ENCODE data around the gene SCARB1. TPM values are rescaled to one million over a fixed set of nuclear protein-coding genes. Genes with fewer than 3 reads are reported as not detected.

Gene SCARB1
- polyA plus RNA-seq, 2 donors = 7.4 to 8.6 TPM

GRCh38 chr12:124790650-124791400 lies 72.8 kb downstream of the SCARB1 start:
- WGBS, 2 donors = 91 to 94% methylated on average over 21 of the region's 21 CpGs
- H3K36me3 ChIP-seq (ENCODE audit: control insufficient read depth in 2 of 2, insufficient read depth in 2 of 2, low read length in 1 of 2) = peaks cover 0 to 11% of the 10 kb centered on the region in 2 donors

GRCh38 chr12:124788936-124789555 lies 74.6 kb downstream of the SCARB1 start:
- 91 to 93% methylated on average over 13 of the region's 13 CpGs for WGBS, 2 donors
- Histone ChIP-seq H3K4me1 (ENCODE audit: control insufficient read depth in 2 of 2, insufficient read depth in 2 of 2, low read length in 1 of 2) (peaks cover 0 to 3% of the 10 kb centered on the region in 2 donors), H3K36me3 (ENCODE audit: control insufficient read depth in 2 of 2, insufficient read depth in 2 of 2, low read length in 1 of 2) (peaks cover 2 to 14% of the 10 kb centered on the region in 2 donors), H3K27me3 (ENCODE audit: control insufficient read depth in 1 of 2, insufficient read depth in 2 of 2, low read length in 2 of 2) (no peaks in the 10 kb centered on the region), H3K27ac (ENCODE audit: low read depth in 2 of 2, low read length in 1 of 2) (no peak overlapping the region), H3K4me3 (ENCODE audit: low read depth in 1 of 2, low read length in 2 of 2) (no peak overlapping the region), H3K9me3 (ENCODE audit: control insufficient read depth in 2 of 2, insufficient read depth in 1 of 2, low read depth in 1 of 2, low read length in 1 of 2) (no peaks in the 10 kb centered on the region)

More at GRCh38 chr12:124790650-124791400, 72.8 kb downstream of the SCARB1 start:
- H3K9me3 ChIP-seq (ENCODE audit: control insufficient read depth in 2 of 2, insufficient read depth in 1 of 2, low read depth in 1 of 2, low read length in 1 of 2) = no peaks in the 10 kb centered on the region
- H3K4me1 ChIP-seq (ENCODE audit: control insufficient read depth in 2 of 2, insufficient read depth in 2 of 2, low read length in 1 of 2) = peaks cover 0 to 3% of the 10 kb centered on the region in 2 donors
- H3K4me3 ChIP-seq (ENCODE audit: low read depth in 1 of 2, low read length in 2 of 2) = no peak overlapping the region
- no peaks in the 10 kb centered on the region for H3K27me3 ChIP-seq (ENCODE audit: control insufficient read depth in 1 of 2, insufficient read depth in 2 of 2, low read length in 2 of 2)
- no peak overlapping the region for H3K27ac ChIP-seq (ENCODE audit: low read depth in 2 of 2, low read length in 1 of 2)

DNA sequence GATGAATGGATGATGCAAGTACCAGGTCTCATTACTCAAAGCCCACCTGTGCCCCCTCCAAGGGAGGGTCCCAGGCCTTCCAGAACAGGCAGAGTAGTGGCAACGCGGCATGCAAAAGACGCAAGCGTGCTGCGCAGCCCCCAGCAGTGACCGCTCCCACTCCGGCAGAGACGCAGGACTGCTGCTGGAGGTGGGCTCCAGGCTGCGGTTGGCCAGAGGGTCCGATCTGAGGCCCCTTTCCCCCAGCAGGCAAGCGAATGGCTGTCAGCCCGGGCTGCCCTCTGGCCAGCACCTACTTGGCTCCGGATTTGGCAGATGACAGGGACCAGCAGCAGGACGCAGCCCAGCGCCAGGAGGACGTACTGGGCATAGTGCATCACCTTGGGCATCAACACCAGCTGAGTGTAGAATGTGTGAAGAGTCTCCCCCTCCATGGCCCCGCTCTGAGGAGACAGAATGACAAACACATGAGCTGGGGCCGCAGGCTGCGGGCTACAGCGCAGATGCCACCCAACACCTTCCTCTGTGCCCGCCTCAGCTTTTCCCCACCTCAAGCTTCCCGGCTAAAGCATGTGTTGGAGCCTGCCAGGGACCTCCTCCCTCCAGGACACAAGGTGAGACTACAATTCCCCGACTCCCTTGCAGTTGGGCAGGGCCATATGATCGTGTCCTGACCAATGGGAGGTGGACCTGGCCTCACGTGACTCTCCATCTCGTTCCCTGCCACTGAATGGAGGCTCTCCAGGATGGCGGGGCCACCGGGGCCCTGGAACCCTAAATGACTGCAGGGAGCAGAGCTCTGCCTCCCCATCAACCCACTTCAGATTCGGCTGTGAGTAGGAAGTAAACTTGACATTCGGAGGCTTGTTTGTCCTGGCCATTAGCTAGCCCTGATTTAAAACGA lies 77.4 kb downstream of the SCARB1 start:
- Histone ChIP-seq H3K36me3 (ENCODE audit: control insufficient read depth in 2 of 2, insufficient read depth in 2 of 2, low read length in 1 of 2) (peaks cover 2 to 7% of the 10 kb centered on the region in 2 donors), H3K4me3 (ENCODE audit: low read depth in 1 of 2, low read length in 2 of 2) (peak overlapping the region; percentile 22 to 46)
- WGBS, 2 donors = 60 to 69% methylated on average over 31 of the region's 31 CpGs

DNA sequence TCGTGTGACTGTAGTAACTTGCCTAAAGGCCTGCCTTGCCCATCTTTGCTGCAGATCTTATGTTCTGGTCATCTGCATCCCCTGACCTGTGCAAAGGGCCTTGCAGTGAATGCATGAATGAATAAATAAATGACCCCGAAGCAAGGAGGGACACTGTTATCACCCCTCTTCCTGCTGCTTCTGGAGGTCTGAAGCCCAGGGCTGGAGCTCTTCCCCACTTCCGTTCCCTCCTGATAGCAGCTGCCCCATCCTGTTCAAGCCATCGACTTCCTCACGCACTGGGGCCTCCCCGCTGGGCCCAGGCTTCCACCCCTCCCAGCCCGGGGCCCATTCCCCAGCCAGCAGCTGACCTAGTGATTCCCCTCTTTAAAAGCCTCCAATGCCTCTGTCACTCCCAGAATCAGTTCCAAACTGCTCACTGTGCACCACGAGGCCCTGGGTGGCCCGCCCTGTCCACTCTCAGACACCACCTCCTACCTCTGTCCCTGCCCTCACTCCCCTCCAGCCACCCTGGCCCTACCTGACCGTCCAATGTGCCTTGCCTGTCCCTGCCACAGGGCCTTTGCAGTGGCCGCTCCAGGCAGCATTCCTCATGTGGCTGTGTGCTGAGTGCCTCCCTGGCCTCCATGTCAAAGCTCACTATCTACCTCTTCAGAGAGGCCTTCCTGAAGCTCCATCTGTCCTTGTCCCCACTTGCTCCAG lies 78.6 kb downstream of the SCARB1 start:
- WGBS, 2 donors = 81 to 89% methylated on average over 10 to 11 of the region's 11 CpGs
- Histone ChIP-seq H3K36me3 (ENCODE audit: control insufficient read depth in 2 of 2, insufficient read depth in 2 of 2, low read length in 1 of 2) (peaks cover 2 to 7% of the 10 kb centered on the region in 2 donors), H3K4me1 (ENCODE audit: control insufficient read depth in 2 of 2, insufficient read depth in 2 of 2, low read length in 1 of 2) (peaks cover 0 to 4% of the 10 kb centered on the region in 2 donors), H3K9me3 (ENCODE audit: control insufficient read depth in 2 of 2, insufficient read depth in 1 of 2, low read depth in 1 of 2, low read length in 1 of 2) (no peaks in the 10 kb centered on the region), H3K27me3 (ENCODE audit: control insufficient read depth in 1 of 2, insufficient read depth in 2 of 2, low read length in 2 of 2) (no peaks in the 10 kb centered on the region), H3K27ac (ENCODE audit: low read depth in 2 of 2, low read length in 1 of 2) (no peak overlapping the region), H3K4me3 (ENCODE audit: low read depth in 1 of 2, low read length in 2 of 2) (no peak overlapping the region)

More for the DNA sequence above, 77.4 kb downstream of the SCARB1 start:
- no peaks in the 10 kb centered on the region for H3K9me3 ChIP-seq (ENCODE audit: control insufficient read depth in 2 of 2, insufficient read depth in 1 of 2, low read depth in 1 of 2, low read length in 1 of 2)
- peaks cover 0 to 3% of the 10 kb centered on the region in 2 donors for H3K4me1 ChIP-seq (ENCODE audit: control insufficient read depth in 2 of 2, insufficient read depth in 2 of 2, low read length in 1 of 2)
- no peaks in the 10 kb centered on the region for H3K27me3 ChIP-seq (ENCODE audit: control insufficient read depth in 1 of 2, insufficient read depth in 2 of 2, low read length in 2 of 2)
- H3K27ac ChIP-seq (ENCODE audit: low read depth in 2 of 2, low read length in 1 of 2) = no peak overlapping the region

GRCh38 chr12:124783087-124783486 lies 80.6 kb downstream of the SCARB1 start:
- WGBS, 2 donors = 95% methylated on average over 5 of the region's 5 CpGs
- Histone ChIP-seq H3K36me3 (ENCODE audit: control insufficient read depth in 2 of 2, insufficient read depth in 2 of 2, low read length in 1 of 2) (peaks cover 2 to 7% of the 10 kb centered on the region in 2 donors), H3K9me3 (ENCODE audit: control insufficient read depth in 2 of 2, insufficient read depth in 1 of 2, low read depth in 1 of 2, low read length in 1 of 2) (no peaks in the 10 kb centered on the region), H3K27me3 (ENCODE audit: control insufficient read depth in 1 of 2, insufficient read depth in 2 of 2, low read length in 2 of 2) (no peaks in the 10 kb centered on the region), H3K27ac (ENCODE audit: low read depth in 2 of 2, low read length in 1 of 2) (no peak overlapping the region), H3K4me3 (ENCODE audit: low read depth in 1 of 2, low read length in 2 of 2) (no peak overlapping the region), H3K4me1 (ENCODE audit: control insufficient read depth in 2 of 2, insufficient read depth in 2 of 2, low read length in 1 of 2) (peaks cover 0 to 4% of the 10 kb centered on the region in 2 donors)

DNA sequence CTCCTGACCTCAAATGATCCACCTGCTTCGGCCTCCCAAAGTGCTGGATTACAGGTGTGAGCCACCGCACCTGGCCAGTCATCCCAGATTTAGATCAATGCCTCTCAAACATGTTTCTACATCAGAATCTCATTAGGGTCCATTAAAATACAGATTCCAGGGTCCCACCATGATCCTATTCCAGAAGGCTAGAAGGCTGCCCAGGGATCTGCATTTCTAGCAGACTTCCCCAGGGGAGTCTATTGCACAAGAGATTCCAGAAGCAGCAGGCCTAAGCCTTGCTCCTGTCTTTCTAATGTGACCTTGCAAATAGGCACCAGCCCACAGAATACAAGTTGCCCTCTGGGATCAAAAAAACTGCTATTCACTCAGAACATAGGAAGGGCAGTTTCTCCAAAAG lies 81.5 kb downstream of the SCARB1 start:
- H3K27ac ChIP-seq (ENCODE audit: low read depth in 2 of 2, low read length in 1 of 2) = no peak overlapping the region
- WGBS, 2 donors = 94 to 98% methylated on average over 2 of the region's 2 CpGs
- H3K36me3 ChIP-seq (ENCODE audit: control insufficient read depth in 2 of 2, insufficient read depth in 2 of 2, low read length in 1 of 2) = peaks cover 2 to 7% of the 10 kb centered on the region in 2 donors
- no peaks in the 10 kb centered on the region for H3K9me3 ChIP-seq (ENCODE audit: control insufficient read depth in 2 of 2, insufficient read depth in 1 of 2, low read depth in 1 of 2, low read length in 1 of 2)
- H3K4me1 ChIP-seq (ENCODE audit: control insufficient read depth in 2 of 2, insufficient read depth in 2 of 2, low read length in 1 of 2) = peaks cover 0 to 4% of the 10 kb centered on the region in 2 donors
- H3K4me3 ChIP-seq (ENCODE audit: low read depth in 1 of 2, low read length in 2 of 2) = no peak overlapping the region
- H3K27me3 ChIP-seq (ENCODE audit: control insufficient read depth in 1 of 2, insufficient read depth in 2 of 2, low read length in 2 of 2) = no peaks in the 10 kb centered on the region

GRCh38 chr12:124780752-124781685 lies 82.6 kb downstream of the SCARB1 start:
- Histone ChIP-seq H3K9me3 (ENCODE audit: control insufficient read depth in 2 of 2, insufficient read depth in 1 of 2, low read depth in 1 of 2, low read length in 1 of 2) (no peaks in the 10 kb centered on the region), H3K4me3 (ENCODE audit: low read depth in 1 of 2, low read length in 2 of 2) (no peak overlapping the region), H3K4me1 (ENCODE audit: control insufficient read depth in 2 of 2, insufficient read depth in 2 of 2, low read length in 1 of 2) (peaks cover 0 to 2% of the 10 kb centered on the region in 2 donors), H3K27ac (ENCODE audit: low read depth in 2 of 2, low read length in 1 of 2) (no peak overlapping the region), H3K27me3 (ENCODE audit: control insufficient read depth in 1 of 2, insufficient read depth in 2 of 2, low read length in 2 of 2) (no peaks in the 10 kb centered on the region), H3K36me3 (ENCODE audit: control insufficient read depth in 2 of 2, insufficient read depth in 2 of 2, low read length in 1 of 2) (peaks cover 2 to 5% of the 10 kb centered on the region in 2 donors)
- WGBS, 2 donors = 55 to 80% methylated on average over 14 to 16 of the region's 16 CpGs

GRCh38 chr12:124780336-124780735 lies 83.3 kb downstream of the SCARB1 start:
- Histone ChIP-seq H3K27ac (ENCODE audit: low read depth in 2 of 2, low read length in 1 of 2) (no peak overlapping the region), H3K4me1 (ENCODE audit: control insufficient read depth in 2 of 2, insufficient read depth in 2 of 2, low read length in 1 of 2) (peaks cover 0 to 2% of the 10 kb centered on the region in 2 donors), H3K4me3 (ENCODE audit: low read depth in 1 of 2, low read length in 2 of 2) (no peak overlapping the region), H3K9me3 (ENCODE audit: control insufficient read depth in 2 of 2, insufficient read depth in 1 of 2, low read depth in 1 of 2, low read length in 1 of 2) (no peaks in the 10 kb centered on the region), H3K36me3 (ENCODE audit: control insufficient read depth in 2 of 2, insufficient read depth in 2 of 2, low read length in 1 of 2) (peaks cover 2 to 3% of the 10 kb centered on the region in 2 donors), H3K27me3 (ENCODE audit: control insufficient read depth in 1 of 2, insufficient read depth in 2 of 2, low read length in 2 of 2) (no peaks in the 10 kb centered on the region)
- 89 to 95% methylated on average over 3 of the region's 3 CpGs for WGBS, 2 donors
